Measurements from ENCODE around the gene RCVRN.
"Not testable (repeated sequence)": the region's sequence is repeated elsewhere in the genome, so short reads cannot be mapped to it uniquely, and the experiment has no call there.

The RCVRN gene

GRCh38 chr17:9921216-9921615 lies 16.1 kb upstream of the RCVRN start:
- not testable (repeated sequence) for DNase-seq

GRCh38 chr17:9918804-9919352 lies 13.8 kb upstream of the RCVRN start:
- DNase-seq = no peak

- DNase-seq = no peak
These were observed 13.3 kb upstream of the RCVRN start for GRCh38 chr17:9918352-9918751.

- no peak for DNase-seq
These were observed 12.7 kb upstream of the RCVRN start for GRCh38 chr17:9917801-9918200.

- no peak for DNase-seq
These were observed 12.1 kb upstream of the RCVRN start for GRCh38 chr17:9917131-9917530.

- no peak for DNase-seq
These were observed 11.0 kb upstream of the RCVRN start for GRCh38 chr17:9916108-9916507.

- no peak for DNase-seq
These were observed 8.4 kb upstream of the RCVRN start for GRCh38 chr17:9913476-9913875.

- DNase-seq = no peak
These were observed 7.3 kb upstream of the RCVRN start for GRCh38 chr17:9912121-9913099.

GRCh38 chr17:9911089-9911488 lies 6.0 kb upstream of the RCVRN start:
- no peak for DNase-seq

- no peak for DNase-seq
These were observed 3.6 kb upstream of the RCVRN start for GRCh38 chr17:9908649-9909042.

GRCh38 chr17:9907883-9908648 lies 3.0 kb upstream of the RCVRN start:
- DNase-seq = no peak

GRCh38 chr17:9907131-9907530 lies 2.1 kb upstream of the RCVRN start:
- no peak for DNase-seq

GRCh38 chr17:9906616-9907015 lies 1.5 kb upstream of the RCVRN start:
- DNase-seq = no peak

- peak; percentile 56 for DNase-seq
These were observed 831 bp upstream of the RCVRN start for GRCh38 chr17:9905902-9906301.

- DNase-seq = no peak
These were observed 594 bp downstream of the RCVRN start for GRCh38 chr17:9904277-9905077.

- no peak for DNase-seq
These were observed 3.0 kb downstream of the RCVRN start for GRCh38 chr17:9902120-9902519.

- DNase-seq = no peak
These were observed 4.3 kb downstream of the RCVRN start for GRCh38 chr17:9900784-9901183.

- DNase-seq = no peak
These were observed 5.0 kb downstream of the RCVRN start for GRCh38 chr17:9900044-9900594.

- no peak for DNase-seq
These were observed 5.6 kb downstream of the RCVRN start for GRCh38 chr17:9899280-9900043.

GRCh38 chr17:9898812-9899211 lies 6.3 kb downstream of the RCVRN start:
- DNase-seq = no peak

GRCh38 chr17:9897372-9897968 lies 7.6 kb downstream of the RCVRN start:
- DNase-seq = no peak

All from activated CD8-positive, alpha-beta memory T cell treated with anti-CD3 and anti-CD28 coated beads, Interleukin-2, amount 50 U/mL, for 48 hours (primary cell).